NCI-H187 treated with DMSO at 0.1 percent for 48 hours (cell line): ENCODE measurements around the gene SH3RF3.

ENCODE experiments used
- DNase-seq: peaks from one replicate; lab custom pipeline; 2025; lab: John Stamatoyannopoulos, UW

Gene SH3RF3

GRCh38 chr2:109313343-109313742, 184.3 kb downstream of the SH3RF3 start:
- no peak for DNase-seq

DNA sequence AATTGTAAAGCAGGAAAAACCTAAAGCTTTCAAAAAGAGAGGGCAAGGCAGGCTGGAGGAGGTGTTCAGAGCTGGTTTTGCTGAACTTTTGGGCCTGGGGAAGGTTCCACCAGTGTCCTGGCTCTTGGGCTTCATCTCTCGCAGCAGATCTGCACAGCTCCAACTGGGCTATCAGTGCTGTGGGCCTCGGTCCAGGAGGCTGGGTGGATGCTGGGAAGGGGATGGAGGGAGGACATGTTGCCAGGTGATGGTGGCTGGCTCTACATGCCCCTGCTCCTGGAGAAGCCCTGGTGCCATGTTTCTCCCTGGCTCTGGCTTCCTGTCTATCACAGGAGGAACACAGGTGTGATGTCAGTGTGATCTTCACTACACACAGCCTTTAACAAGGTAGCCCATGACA, 187.1 kb downstream of the SH3RF3 start:
- no peak for DNase-seq

- no peak for DNase-seq
Measured at GRCh38 chr2:109317471-109318095, 188.6 kb downstream of the SH3RF3 start.

- DNase-seq, result no peak
Measured at GRCh38 chr2:109318150-109318948, 189.3 kb downstream of the SH3RF3 start.

DNA sequence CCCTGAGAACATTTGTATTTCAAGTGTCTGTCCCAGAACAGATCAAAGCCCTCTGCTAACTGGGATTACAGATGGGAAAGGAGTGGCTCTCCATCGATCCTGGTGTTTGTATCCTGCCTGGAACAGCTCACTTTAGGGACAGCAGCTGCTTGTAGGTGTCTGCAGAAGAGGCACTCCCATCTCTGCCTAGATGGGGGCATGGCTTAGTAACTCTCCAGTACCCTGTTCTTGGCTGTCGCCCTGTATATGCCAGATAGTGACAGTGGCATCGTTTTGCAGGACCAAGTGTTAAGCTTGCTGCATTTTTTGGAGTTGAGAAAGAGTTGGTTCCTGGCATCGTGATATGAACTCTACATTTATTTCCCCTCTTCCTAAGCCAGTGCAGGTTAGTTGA, 189.9 kb downstream of the SH3RF3 start:
- DNase-seq, result no peak

DNA sequence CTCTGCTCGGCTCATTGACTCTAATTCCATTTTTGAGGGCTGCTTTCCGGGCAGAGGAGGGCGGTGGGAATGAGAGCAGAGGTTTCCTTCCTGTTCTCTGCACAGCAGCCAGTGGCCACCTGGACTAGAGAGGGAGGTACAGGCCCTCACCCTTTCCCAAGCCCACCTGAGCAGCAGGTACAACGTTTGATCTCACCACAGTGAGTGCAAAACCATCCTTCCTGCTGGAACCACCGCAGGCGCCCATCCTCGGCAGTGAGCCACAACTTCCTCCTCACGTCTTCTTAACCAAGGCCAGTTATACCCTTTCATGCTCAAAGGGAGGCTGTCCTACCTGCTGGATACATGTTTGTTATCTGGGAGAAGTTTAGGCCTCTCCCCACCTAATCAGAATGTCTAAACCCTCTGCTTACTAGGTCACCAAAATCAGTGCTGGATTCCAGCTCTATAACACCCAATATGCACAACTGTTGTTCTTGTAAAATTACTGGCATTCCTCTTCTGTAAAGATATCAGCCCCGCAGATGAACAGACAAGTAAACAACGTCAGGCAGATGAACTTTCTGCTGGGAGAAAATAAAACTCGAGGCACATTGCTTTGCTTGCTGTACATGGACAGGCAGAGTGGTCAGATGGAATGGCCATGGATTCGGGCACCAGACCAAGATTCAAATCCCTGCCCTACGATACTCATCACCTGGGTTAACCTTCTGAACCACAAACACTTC, 191.4 kb downstream of the SH3RF3 start:
- DNase-seq, result no peak

DNA sequence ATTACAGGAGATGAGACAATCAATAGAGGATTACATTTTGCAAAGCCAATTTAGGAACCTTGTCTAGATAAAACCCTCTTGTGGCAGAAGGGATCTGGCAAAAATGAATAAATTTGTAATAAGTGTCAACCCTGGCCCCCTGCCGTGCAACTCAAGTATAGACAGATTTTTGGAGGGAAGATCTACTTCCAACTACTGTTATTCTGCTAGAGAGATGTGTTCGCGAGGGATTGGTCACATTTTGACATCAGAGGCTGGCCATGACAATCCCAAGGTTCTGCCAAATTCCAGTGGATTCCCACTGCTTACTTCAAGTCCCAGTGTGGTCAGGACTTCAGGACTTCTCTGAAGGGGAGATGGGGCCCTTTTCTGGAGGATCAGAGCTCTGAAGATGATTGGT, 192.6 kb downstream of the SH3RF3 start:
- DNase-seq, result no peak

DNA sequence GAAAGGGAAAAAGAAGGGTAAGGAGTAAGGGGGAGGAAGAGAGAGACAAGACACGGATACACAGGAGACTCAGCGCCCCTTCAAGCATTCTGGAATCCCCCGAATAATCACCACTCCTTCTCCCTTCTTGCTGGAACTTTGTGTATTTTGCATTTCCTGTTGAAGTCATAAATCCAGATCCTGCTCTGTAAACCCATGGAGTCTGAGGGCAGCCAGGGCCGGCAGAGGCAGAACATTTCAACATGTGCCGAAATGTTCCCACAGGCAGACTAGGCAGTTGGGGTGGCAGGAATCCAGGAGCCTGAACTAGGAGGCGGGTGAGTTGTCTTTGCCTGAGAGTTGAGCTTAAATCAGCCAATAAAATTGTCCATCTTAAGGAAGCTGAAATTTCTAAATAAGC, 193.1 kb downstream of the SH3RF3 start:
- DNase-seq, result no peak

DNA sequence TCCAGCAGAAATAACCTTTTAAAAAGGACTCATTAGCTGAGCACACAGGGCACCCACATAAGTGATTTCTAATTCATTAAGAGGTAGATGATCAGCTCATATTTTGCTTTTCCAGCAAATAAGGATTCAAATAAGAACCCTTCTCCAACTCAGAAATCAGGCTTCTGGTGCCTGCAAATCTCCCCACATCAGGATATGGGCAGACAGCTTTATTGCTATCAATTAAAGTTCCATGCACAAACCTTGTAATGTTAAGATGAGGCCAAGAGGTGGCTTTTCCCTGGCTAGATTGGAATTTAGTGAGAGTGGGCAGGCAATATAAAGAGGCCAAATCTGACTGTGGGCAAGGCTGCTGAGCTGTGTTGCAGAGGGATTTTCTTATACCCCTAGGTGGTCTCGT, 193.6 kb downstream of the SH3RF3 start:
- DNase-seq, result no peak

DNA sequence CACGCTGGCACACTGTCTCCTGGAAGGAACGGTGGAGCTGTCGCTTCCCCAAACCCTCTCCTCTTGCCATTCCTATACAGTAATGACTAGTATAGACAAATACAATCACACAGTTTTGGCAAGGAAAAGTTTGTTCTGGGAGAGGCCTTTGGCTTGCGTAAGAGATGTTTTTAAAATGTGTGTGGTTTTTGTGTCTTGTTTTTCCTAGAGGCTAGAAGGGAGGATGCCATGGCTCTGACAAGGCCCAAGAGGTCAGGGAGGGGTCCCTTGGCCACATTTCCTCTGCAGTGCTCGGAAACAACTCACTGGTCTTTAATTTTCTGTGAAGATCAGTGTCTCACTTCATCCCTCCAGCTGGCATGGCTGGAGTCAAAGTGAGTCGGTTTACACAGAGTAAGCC, 195.9 kb downstream of the SH3RF3 start:
- DNase-seq, result no peak

DNA sequence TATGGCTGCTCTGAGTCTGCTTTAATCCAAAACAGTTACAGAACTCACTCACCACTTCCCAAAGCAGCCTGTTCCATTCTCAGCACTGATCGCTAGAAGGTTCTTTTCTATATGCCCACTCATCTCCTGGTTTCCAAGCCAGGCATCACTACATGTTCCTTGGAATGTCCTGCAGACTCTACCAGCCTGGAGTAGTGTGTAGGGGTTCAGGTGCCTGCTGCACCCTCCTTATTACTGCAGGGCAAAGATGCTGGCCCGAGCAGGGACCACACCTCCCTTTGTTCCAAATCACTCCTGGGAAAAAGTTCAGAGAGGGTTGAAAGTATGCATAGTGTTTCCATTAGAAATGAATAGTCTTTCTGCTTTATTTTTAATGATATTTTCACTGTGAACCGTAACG, 196.6 kb downstream of the SH3RF3 start:
- no peak for DNase-seq

GRCh38 chr2:109326306-109326705, 197.3 kb downstream of the SH3RF3 start:
- DNase-seq, result no peak

DNA sequence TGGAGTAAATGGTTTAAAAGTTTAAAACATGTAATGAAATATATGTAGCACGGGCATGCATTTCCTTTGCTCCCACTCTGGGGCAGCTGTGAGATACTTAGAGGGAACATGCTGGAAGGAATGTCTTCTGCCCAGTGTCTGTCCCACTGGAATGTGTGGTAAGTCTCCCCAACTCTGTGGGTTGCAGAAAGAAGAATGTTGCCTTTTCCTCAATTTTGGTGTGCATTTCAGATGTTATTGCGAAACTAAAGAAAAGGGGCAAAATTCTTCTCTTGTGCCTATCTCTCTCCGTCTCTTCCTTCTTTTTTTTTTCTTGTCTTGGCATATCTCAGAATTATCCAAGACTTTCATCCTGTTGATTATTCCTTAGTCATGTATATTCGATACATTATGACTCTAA, 201.1 kb downstream of the SH3RF3 start:
- no peak for DNase-seq

DNA sequence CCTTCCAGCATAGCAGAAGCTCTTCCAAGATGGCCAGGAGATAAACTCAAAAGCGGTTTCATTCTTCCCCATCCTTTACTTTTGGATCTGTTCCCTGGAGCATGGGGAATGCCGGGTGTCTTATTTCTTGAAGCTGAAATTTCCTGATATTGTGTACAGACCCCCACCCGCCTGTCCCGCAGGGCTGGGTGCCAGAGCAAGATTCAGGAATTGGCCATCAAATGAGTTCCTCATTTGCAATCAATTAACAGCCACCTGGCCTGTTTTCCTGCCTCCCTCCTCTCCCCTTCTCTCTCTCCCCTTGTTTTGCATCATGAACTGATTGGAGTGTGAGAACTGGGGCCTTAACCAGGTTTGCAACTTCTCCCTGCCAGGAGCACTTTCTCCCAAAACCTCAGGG, 202.1 kb downstream of the SH3RF3 start:
- no peak for DNase-seq

DNA sequence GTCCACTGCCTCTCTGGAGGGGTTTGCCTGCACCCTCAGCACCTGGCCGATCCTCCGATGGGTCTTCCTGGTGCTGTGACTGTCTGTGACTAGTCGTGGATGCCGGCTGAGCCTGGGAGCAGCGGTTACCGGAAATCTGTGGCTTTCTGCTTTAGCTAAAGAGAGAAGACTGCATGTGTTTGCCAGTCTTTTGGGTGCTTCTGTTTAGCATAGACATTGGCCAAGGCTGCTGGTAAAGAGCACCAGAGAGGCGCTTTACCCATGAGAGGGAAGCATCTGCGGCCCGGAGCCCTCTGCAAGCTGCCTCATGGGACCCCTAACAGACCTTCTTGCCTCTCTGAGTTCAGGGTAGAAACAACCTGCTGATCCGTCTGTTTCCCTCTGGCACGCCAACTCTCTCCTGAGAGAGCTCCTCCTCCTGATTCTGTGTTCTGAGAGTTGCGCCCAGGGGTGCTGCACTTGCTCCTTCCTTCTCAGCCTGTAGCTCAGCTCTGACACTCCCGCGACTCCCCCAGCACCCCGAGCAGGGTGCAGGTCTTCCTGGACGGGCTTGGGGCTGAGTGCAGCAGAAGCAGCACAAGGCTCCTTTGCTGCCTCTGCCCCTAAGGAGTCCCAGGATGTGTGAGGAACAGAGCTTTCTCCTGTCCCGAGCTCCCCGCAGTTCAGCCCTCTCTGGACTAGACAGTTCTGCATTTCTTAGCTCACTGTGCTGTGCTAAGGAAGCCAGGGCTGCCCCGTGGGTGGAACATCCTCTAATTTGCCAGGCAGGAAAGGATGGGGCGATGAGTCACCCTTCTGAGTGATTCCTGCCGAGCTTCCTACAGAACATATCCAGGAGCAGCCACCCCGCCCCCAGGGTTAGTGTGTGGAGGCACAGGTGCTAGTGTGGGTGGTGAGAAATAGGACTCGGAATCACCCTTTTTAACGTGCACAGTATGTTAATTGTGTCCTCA, 203.2 kb downstream of the SH3RF3 start:
- DNase-seq, result no peak

- DNase-seq, result no peak
Measured at GRCh38 chr2:109332880-109333279, 203.9 kb downstream of the SH3RF3 start.

DNA sequence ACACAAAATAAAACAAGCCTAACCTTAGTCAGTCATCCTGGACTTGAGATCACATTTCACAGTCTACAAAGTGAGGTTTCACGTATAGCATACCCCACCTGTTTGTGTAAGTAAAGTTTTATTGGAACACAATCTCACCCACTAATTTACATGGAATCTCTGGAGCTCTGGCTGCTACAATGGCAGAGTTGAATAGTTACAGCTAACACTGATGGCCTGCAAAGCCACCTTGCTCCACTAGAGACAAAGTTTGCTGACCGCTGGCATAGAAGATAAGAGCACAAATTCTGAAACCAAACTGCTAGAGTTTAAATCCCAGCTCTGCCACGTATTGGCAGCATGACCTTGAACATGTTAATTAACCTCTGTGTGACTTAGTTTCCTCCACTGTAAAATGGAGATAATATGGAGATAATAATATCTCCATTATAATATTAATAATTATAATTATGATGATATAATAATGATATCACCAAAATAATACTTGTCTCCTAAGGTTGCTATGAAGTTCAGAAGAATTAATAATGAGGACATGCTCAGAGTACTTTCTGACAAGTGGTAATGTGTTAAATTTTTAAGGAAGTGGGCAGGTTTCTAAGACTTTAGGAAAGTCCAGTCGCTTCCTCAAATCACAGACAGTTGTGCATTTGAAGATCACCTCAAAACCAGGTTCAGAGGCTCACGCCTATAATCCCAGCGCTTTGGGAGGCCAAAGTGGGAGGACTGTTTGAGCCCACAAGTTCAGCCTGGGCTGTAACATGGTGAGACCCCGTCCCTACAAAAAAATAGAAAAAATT, 204.6 kb downstream of the SH3RF3 start:
- no peak for DNase-seq

GRCh38 chr2:109335631-109336176, 206.7 kb downstream of the SH3RF3 start:
- DNase-seq, result no peak

GRCh38 chr2:109336296-109336695, 207.3 kb downstream of the SH3RF3 start:
- no peak for DNase-seq

GRCh38 chr2:109337221-109337620, 208.2 kb downstream of the SH3RF3 start:
- no peak for DNase-seq

DNA sequence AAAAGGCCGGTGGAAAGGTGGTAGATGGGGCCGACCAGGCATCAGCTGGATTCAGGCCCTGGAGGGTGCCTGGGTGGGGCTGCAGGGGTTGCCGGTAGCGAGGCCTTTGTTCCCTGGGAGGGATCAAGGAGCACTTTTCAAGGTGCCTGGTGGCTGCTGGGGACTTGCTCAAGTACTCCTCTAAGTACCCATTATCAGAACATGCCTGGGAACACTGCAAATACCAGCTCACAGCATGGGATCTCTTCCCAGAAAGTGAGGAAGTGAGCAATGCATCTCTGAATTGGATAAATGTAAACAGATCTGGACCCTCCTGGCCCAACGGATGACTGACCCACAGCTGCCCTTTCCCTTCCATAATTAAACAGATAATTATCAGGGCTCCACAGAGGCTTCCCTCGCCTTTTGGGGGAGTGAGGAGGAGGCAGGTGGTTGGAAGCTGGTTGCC, 210.5 kb downstream of the SH3RF3 start:
- DNase-seq, result peak; percentile 39
